ENCODE measurements around the gene CAMK1D.

GRCh38 chr10:12513003-12513365 is 163.6 kb downstream of the CAMK1D start:
- TF ChIP-seq CTCF (conservative IDR thresholded peaks at IDR 0.05): no peak
- TF ChIP-seq EZH2 (IDR thresholded peaks at IDR 0.05; ENCODE audit: low read depth): no peak

Measured in PC-9 (cell line).